ENCODE measurements around the gene BAG5.
A peak's percentile ranks its signal among the peaks of the same experiment; 100 is the strongest.

BAG5 gene

GRCh38 chr14:103606963-103607668 lies 44.7 kb upstream of the BAG5 start:
- Histone ChIP-seq H3K4me1 (ENCODE audit: low read depth, poor library complexity, severe bottlenecking) (peaks cover 23% of the 10 kb centered on the region), H3K4me2 (peak overlapping the region; percentile 77), H3K36me3 (ENCODE audit: insufficient read depth) (no peaks in the 10 kb centered on the region), H4K20me1 (ENCODE audit: insufficient read depth) (no peaks in the 10 kb centered on the region), H2AFZ (ENCODE audit: low read depth) (peak overlapping the region; percentile 57; the same call in 1 of the 2 replicates), H3K27me3 (ENCODE audit: insufficient read depth, low read depth) (no peaks in the 10 kb centered on the region), H3K4me3 (IDR thresholded peaks at IDR 0.05; ENCODE audit: insufficient read depth, low read depth, low read length) (no peak overlapping the region), H3K27ac (peak overlapping the region; percentile 27; the same call in 1 of the 2 replicates), H3K9ac (no peak overlapping the region; the same call in 1 of the 2 replicates), H3K79me2 (ENCODE audit: insufficient read depth, low read depth) (no peaks in the 10 kb centered on the region)
- no peak for TF ChIP-seq CTCF (conservative IDR thresholded peaks at IDR 0.05; ENCODE audit: low read depth, low read length)

- peaks cover 23% of the 10 kb centered on the region for H3K4me1 ChIP-seq (ENCODE audit: low read depth, poor library complexity, severe bottlenecking)
- H3K4me2 ChIP-seq = no peak overlapping the region
- no peak for TF ChIP-seq CTCF (conservative IDR thresholded peaks at IDR 0.05; ENCODE audit: low read depth, low read length)
Measured at GRCh38 chr14:103604620-103605019, 42.2 kb upstream of the BAG5 start.

GRCh38 chr14:103600503-103600902 lies 38.0 kb upstream of the BAG5 start:
- no peaks in the 10 kb centered on the region for H3K36me3 ChIP-seq (ENCODE audit: insufficient read depth)
- H3K9ac ChIP-seq = no peak overlapping the region
- H3K79me2 ChIP-seq (ENCODE audit: insufficient read depth, low read depth) = no peaks in the 10 kb centered on the region
- H3K27me3 ChIP-seq (ENCODE audit: insufficient read depth, low read depth) = no peaks in the 10 kb centered on the region
- H3K4me3 ChIP-seq (IDR thresholded peaks at IDR 0.05; ENCODE audit: insufficient read depth, low read depth, low read length) = no peak overlapping the region
- H3K4me2 ChIP-seq = no peak overlapping the region
- H3K4me1 ChIP-seq (ENCODE audit: low read depth, poor library complexity, severe bottlenecking) = peaks cover 2% of the 10 kb centered on the region
- TF ChIP-seq CTCF (conservative IDR thresholded peaks at IDR 0.05; ENCODE audit: low read depth, low read length) = no peak
- H4K20me1 ChIP-seq (ENCODE audit: insufficient read depth) = no peaks in the 10 kb centered on the region
- H3K27ac ChIP-seq = no peak overlapping the region
- no peak overlapping the region for H2AFZ ChIP-seq (ENCODE audit: low read depth)

More at GRCh38 chr14:103604620-103605019, 42.2 kb upstream of the BAG5 start:
- Histone ChIP-seq H3K27me3 (ENCODE audit: insufficient read depth, low read depth) (no peaks in the 10 kb centered on the region), H2AFZ (ENCODE audit: low read depth) (no peak overlapping the region), H4K20me1 (ENCODE audit: insufficient read depth) (no peaks in the 10 kb centered on the region), H3K27ac (no peak overlapping the region), H3K4me3 (IDR thresholded peaks at IDR 0.05; ENCODE audit: insufficient read depth, low read depth, low read length) (no peak overlapping the region), H3K36me3 (ENCODE audit: insufficient read depth) (no peaks in the 10 kb centered on the region), H3K9ac (no peak overlapping the region), H3K79me2 (ENCODE audit: insufficient read depth, low read depth) (no peaks in the 10 kb centered on the region)

GRCh38 chr14:103597623-103598377 lies 35.3 kb upstream of the BAG5 start:
- no peak overlapping the region for H3K9ac ChIP-seq
- H3K79me2 ChIP-seq (ENCODE audit: insufficient read depth, low read depth) = no peaks in the 10 kb centered on the region
- no peak overlapping the region for H3K4me2 ChIP-seq
- H2AFZ ChIP-seq (ENCODE audit: low read depth) = no peak overlapping the region
- H3K27me3 ChIP-seq (ENCODE audit: insufficient read depth, low read depth) = no peaks in the 10 kb centered on the region
- TF ChIP-seq CTCF (conservative IDR thresholded peaks at IDR 0.05; ENCODE audit: low read depth, low read length) = no peak
- H3K4me1 ChIP-seq (ENCODE audit: low read depth, poor library complexity, severe bottlenecking) = no peaks in the 10 kb centered on the region
- no peak overlapping the region for H3K4me3 ChIP-seq (IDR thresholded peaks at IDR 0.05; ENCODE audit: insufficient read depth, low read depth, low read length)
- H3K36me3 ChIP-seq (ENCODE audit: insufficient read depth) = no peaks in the 10 kb centered on the region
- H4K20me1 ChIP-seq (ENCODE audit: insufficient read depth) = no peaks in the 10 kb centered on the region
- no peak overlapping the region for H3K27ac ChIP-seq

All from KMS-11 (cell line).